ENCODE results near the gene HAGH.
"Not testable (repeated sequence)": the region's sequence is repeated elsewhere in the genome, so short reads cannot be mapped to it uniquely, and the experiment has no call there.

HAGH gene

GRCh38 chr16:1826691-1827573 lies at the start of gene HAGH, which contains the start of gene FAHD1:
HAGH (minus strand) TSS chr16:1826825; CDS start chr16:1826787, 38 bp downstream.
FAHD1 (plus strand) TSS chr16:1827206; CDS start chr16:1827239, 33 bp downstream.
- DNase-seq (ENCODE audit: low read depth in 2 of 2), result peak; percentile 78 to 83

GRCh38 chr16:1876066-1876465 lies 49.4 kb upstream of the HAGH start:
- not testable (repeated sequence) for DNase-seq (ENCODE audit: low read depth in 2 of 2)

- DNase-seq (ENCODE audit: low read depth in 2 of 2), result no peak
Measured at GRCh38 chr16:1874854-1875253, 48.2 kb upstream of the HAGH start.

- DNase-seq (ENCODE audit: low read depth in 2 of 2), result peak; percentile 8
Measured at GRCh38 chr16:1871974-1872635, 45.5 kb upstream of the HAGH start, which contains the start of gene MEIOB. MEIOB (minus strand) TSS chr16:1872164; CDS start chr16:1868175, 3,989 bp downstream.

GRCh38 chr16:1870365-1871082 lies 43.9 kb upstream of the HAGH start:
- no peak for DNase-seq (ENCODE audit: low read depth in 2 of 2)

GRCh38 chr16:1865902-1866690 lies 39.5 kb upstream of the HAGH start:
- DNase-seq (ENCODE audit: low read depth in 2 of 2), result no peak

- no peak for DNase-seq (ENCODE audit: low read depth in 2 of 2)
Measured at GRCh38 chr16:1863681-1864460, 37.2 kb upstream of the HAGH start.

GRCh38 chr16:1862394-1862793 lies 35.8 kb upstream of the HAGH start:
- no peak for DNase-seq (ENCODE audit: low read depth in 2 of 2)

- DNase-seq (ENCODE audit: low read depth in 2 of 2), result no peak
Measured at GRCh38 chr16:1861730-1862129, 35.1 kb upstream of the HAGH start.

- no peak for DNase-seq (ENCODE audit: low read depth in 2 of 2)
Measured at GRCh38 chr16:1859650-1860049, 33.0 kb upstream of the HAGH start.

- no peak for DNase-seq (ENCODE audit: low read depth in 2 of 2)
Measured at GRCh38 chr16:1858189-1858865, 31.7 kb upstream of the HAGH start.

GRCh38 chr16:1857433-1858097 lies 30.9 kb upstream of the HAGH start:
- no peak for DNase-seq (ENCODE audit: low read depth in 2 of 2)

- DNase-seq (ENCODE audit: low read depth in 2 of 2), result no peak
Measured at GRCh38 chr16:1851793-1852192, 25.2 kb upstream of the HAGH start.

- no peak for DNase-seq (ENCODE audit: low read depth in 2 of 2)
Measured at GRCh38 chr16:1850981-1851380, 24.4 kb upstream of the HAGH start.

GRCh38 chr16:1846416-1846815 lies 19.8 kb upstream of the HAGH start:
- no peak for DNase-seq (ENCODE audit: low read depth in 2 of 2)

GRCh38 chr16:1845985-1846384 lies 19.4 kb upstream of the HAGH start:
- no peak for DNase-seq (ENCODE audit: low read depth in 2 of 2)

- no peak for DNase-seq (ENCODE audit: low read depth in 2 of 2)
Measured at GRCh38 chr16:1839554-1839953, 12.9 kb upstream of the HAGH start.

GRCh38 chr16:1834096-1834495 lies 7.5 kb upstream of the HAGH start:
- DNase-seq (ENCODE audit: low read depth in 2 of 2), result no peak

- DNase-seq (ENCODE audit: low read depth in 2 of 2), result no peak
Measured at GRCh38 chr16:1832838-1833454, 6.3 kb upstream of the HAGH start.

Data from stimulated activated CD8-positive, alpha-beta memory T cell treated with anti-CD3 and anti-CD28 coated beads, Interleukin-15, amount 100 ng/mL, for 48 hours (primary cell).